GM04503 (cell line): Measurements from ENCODE around the gene HABP4.

Experiments
- DNase-seq: peaks from one replicate; pipeline ENCODE4 v3.0.0-alpha.2; 2012; ENCODE audit warnings: low read depth

HABP4 gene

GRCh38 chr9:96522366-96522765 is 72.4 kb downstream of the HABP4 start:
- no peak for DNase-seq

DNA sequence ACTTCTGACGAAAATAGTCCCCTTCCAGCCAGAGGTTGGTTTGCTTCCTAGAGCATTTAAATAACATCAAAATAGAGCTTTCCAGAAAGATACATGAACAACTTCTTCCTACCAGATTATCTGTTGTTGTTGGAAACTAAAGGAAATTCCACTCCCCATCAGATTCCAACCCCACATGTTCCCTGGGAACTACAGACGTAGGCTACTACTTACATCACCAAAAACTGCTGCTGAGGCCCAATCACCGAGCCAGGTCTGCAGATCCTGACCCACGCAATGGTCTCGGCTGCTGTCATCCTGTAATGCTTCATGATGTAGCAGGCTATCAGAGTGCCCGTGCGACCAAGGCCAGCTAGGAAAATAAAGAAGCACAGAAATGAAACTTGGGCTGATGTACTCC is 73.4 kb downstream of the HABP4 start:
- DNase-seq: no peak

DNA sequence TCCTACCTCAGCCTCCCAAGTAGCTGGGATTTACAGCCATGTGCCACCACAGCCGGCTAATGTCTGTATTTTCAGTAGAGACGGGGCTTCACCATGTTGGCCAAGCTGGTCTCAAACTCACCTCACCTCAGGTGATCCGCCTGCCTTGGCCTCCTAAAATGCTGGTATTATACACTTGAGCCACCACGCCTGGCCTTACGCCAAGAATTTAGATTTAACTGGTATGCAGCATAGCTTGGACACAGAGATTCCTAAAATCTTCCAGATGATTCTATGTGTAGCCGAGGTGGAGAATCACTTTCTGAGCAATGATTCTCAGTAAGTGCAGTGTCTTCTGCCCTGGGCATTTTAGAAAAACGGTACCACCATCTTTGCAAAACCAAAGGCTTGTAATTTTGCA is 74.1 kb downstream of the HABP4 start:
- no peak for DNase-seq

DNA sequence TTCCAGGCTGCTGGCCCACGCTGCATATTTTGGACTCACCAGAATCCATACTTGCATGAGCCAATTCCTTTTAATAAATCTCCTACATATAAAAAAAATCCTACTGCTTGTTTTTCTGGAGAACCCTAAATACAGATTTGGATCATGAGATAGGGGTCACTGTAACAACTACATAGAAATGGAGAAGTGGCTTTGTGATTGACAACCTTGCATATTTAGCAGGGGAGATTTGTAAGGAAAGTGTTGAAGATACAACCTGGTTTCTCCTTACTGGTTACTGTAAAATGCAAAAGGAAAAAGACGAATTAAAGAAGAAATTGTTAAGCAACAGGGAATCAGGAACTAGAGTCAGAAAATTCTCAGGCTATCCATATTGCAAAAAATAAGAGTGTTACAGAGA is 74.8 kb downstream of the HABP4 start:
- DNase-seq: no peak

DNA sequence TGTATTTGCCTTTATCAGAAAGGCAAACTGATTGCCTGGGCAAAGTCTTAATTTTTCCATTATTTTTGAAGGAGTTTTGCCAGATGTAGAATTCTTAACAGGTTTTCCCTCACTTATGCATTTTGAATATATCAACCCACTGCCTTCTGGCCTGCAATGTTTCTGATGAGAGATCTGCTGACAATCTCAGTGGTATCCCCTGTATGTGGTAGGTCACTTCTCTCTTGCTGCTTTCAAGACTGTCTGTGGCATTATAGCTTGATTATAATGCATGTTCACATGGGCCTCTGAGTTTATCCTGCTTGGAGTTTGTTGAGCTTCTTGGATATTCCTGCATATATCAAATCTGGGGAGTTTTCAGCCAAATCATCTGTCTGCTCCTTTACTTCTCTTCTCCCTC is 82.2 kb downstream of the HABP4 start:
- no peak for DNase-seq

GRCh38 chr9:96540106-96540505 is 90.1 kb downstream of the HABP4 start:
- DNase-seq: no peak
